GM23338 (cell line): ENCODE measurements around the gene ZNF429. TPM values are rescaled to one million over a fixed set of nuclear protein-coding genes. Genes with fewer than 3 reads are reported as not detected.

Experiments used
- ATAC-seq: fragments of 200-7000 bp; cut with Tn5 transposase; 3 replicates; pipeline ENCODE4 v1.9.1; 2020
- DNase-seq: peaks from one replicate; pipeline ENCODE4 v3.0.0-alpha.2; 2015; ENCODE audit warnings: low spot score
- H2AFZ ChIP-seq: fragments of 200-600 bp; sonication (generic); 2 replicates; pipeline ENCODE4 v1.8.0; 2016; ENCODE audit warnings: antibody characterized with exemption, mild to moderate bottlenecking, moderate library complexity
- H3F3A ChIP-seq: fragments of 200-600 bp; sonication (generic); replicated peaks from 2 replicates; pipeline ENCODE4 v1.8.0; 2017; ENCODE audit warnings: antibody characterized with exemption, mixed run types, low read depth
- H3K27ac ChIP-seq: fragments of 200-600 bp; sonication (generic); 2 replicates; pipeline ENCODE4 v1.6.1; 2016; ENCODE audit warnings: low read depth
- H3K27me3 ChIP-seq: fragments of 200-600 bp; sonication (generic); 2 replicates; pipeline ENCODE4 v1.8.0; 2016; ENCODE audit warnings: mild to moderate bottlenecking, mixed run types, moderate library complexity; ENCODE audit not compliant: insufficient read depth
- H3K36me3 ChIP-seq: fragments of 200-600 bp; sonication (generic); 2 replicates; pipeline ENCODE4 v1.8.0; 2016; ENCODE audit warnings: mild to moderate bottlenecking; ENCODE audit not compliant: insufficient read depth
- H3K4me1 ChIP-seq: fragments of 200-600 bp; sonication (generic); 2 replicates; pipeline ENCODE4 v1.8.0; 2016; ENCODE audit warnings: mild to moderate bottlenecking, moderate library complexity; ENCODE audit not compliant: insufficient read depth
- H3K4me2 ChIP-seq: fragments of 200-600 bp; sonication (generic); 2 replicates; pipeline ENCODE4 v1.7.1; 2017; ENCODE audit warnings: mixed run types
- H3K4me3 ChIP-seq: fragments of 200-600 bp; sonication (generic); 2 replicates; pipeline ENCODE4 v1.6.1; 2016; ENCODE audit warnings: mixed run types
- H3K79me2 ChIP-seq: fragments of 200-600 bp; sonication (generic); replicated peaks from 2 replicates; pipeline ENCODE4 v1.8.0; 2017; ENCODE audit warnings: mild to moderate bottlenecking; ENCODE audit not compliant: insufficient read depth
- H3K9me2 ChIP-seq: fragments of 200-600 bp; sonication (generic); 2 replicates; pipeline ENCODE4 v1.8.0; 2017; ENCODE audit not compliant: insufficient read depth
- H4K20me1 ChIP-seq: fragments of 200-600 bp; sonication (generic); replicated peaks from 2 replicates; pipeline ENCODE4 v1.8.0; 2017; ENCODE audit warnings: mild to moderate bottlenecking; ENCODE audit not compliant: insufficient read depth
- H3K27ac Mint-ChIP-seq: 2 replicates; pipeline ENCODE4 v1.8.0; 2020; ENCODE audit warnings: inconsistent platforms, mild to moderate bottlenecking, moderate library complexity, mixed read lengths
- H3K27me3 Mint-ChIP-seq: 3 replicates; pipeline ENCODE4 v1.8.0; 2022; ENCODE audit warnings: low read depth, mild to moderate bottlenecking, moderate library complexity, mixed read lengths, inconsistent platforms; ENCODE audit not compliant: insufficient read depth, poor library complexity
- H3K36me3 Mint-ChIP-seq: 3 replicates; pipeline ENCODE4 v1.8.0; 2021; ENCODE audit warnings: low read depth, mild to moderate bottlenecking, inconsistent platforms, moderate library complexity, mixed read lengths
- H3K4me1 Mint-ChIP-seq: 3 replicates; pipeline ENCODE4 v1.8.0; 2020; ENCODE audit warnings: mild to moderate bottlenecking, inconsistent platforms, mixed read lengths
- H3K4me3 Mint-ChIP-seq: 3 replicates; pipeline ENCODE4 v1.8.0; 2021; ENCODE audit warnings: moderate library complexity, mild to moderate bottlenecking, inconsistent platforms, mixed read lengths
- H3K9me3 Mint-ChIP-seq: 3 replicates; pipeline ENCODE4 v1.8.0; 2020; ENCODE audit warnings: moderate library complexity, mild to moderate bottlenecking, inconsistent platforms, mixed read lengths
- NANOG ChIP-seq: IDR thresholded peaks from 2 replicates; pipeline ENCODE4 v1.6.1; 2016; ENCODE audit warnings: antibody characterized with exemption, borderline replicate concordance
- ZNF331 ChIP-seq: fragments of 250-450 bp; sonication (Bioruptor Pico); IDR thresholded peaks from 2 replicates; pipeline ENCODE4 v1.5.0; 2020; ENCODE audit warnings: low read depth, mild to moderate bottlenecking, moderate library complexity
- ZNF462 ChIP-seq: fragments of 250-450 bp; sonication (Bioruptor Pico); IDR thresholded peaks from 2 replicates; pipeline ENCODE4 v1.5.0; 2020; ENCODE audit warnings: mild to moderate bottlenecking, moderate library complexity
- polyA plus RNA-seq: library from polyadenylated mRNA; unstranded; fragments of >200 nt; fragmentation: Nextera tagmentation; extraction: Ambion mirVana; gene quantifications from 2 replicates; pipeline ENCODE4 v1.2.1, GENCODE V29; 2016
- total RNA-seq: library from RNA; depleted of rRNA; stranded (reverse); fragments of >200 nt; shearing (Covaris generic); gene quantifications from 2 replicates; pipeline ENCODE4 v1.2.3, GENCODE V29; 2014
- TF ChIP-seq, protein P1 (sequence below), 2 experiments: fragments of 200-600 bp in 1 of 2; sonication (generic) in 1 of 2; conservative IDR thresholded peaks; 2 replicates each; pipeline versions ENCODE4 v1.5.1 to v1.6.1; 2016 to 2017; ENCODE audit warnings: antibody characterized with exemption in 2 of 2, low read depth in 2 of 2, mild to moderate bottlenecking in 2 of 2, moderate library complexity in 1 of 2

The ZNF429 gene
- total and polyA plus RNA-seq, 2 experiments from 2014 or later, result 13.4 to 18.9 TPM

GRCh38 chr19:21483589-21484170 is 21.7 kb upstream of the ZNF429 start:
- Histone ChIP-seq H3K4me3 (peak overlapping the region; percentile 63), H4K20me1 (no peaks in the 10 kb centered on the region; the same call in 1 of the 2 replicates), H3K36me3 (no peaks in the 10 kb centered on the region), H3K4me1 (no peaks in the 10 kb centered on the region), H3K4me2 (peak overlapping the region; percentile 84), H2AFZ (peak overlapping the region; percentile 89), H3K79me2 (peaks cover 15% of the 10 kb centered on the region; the same call in 1 of the 2 replicates), H3F3A (no peaks in the 10 kb centered on the region), H3K27ac (no peak overlapping the region), H3K9me2 (0 out of 2 replicates have a peak, but pooled peaks cover 3% of the 10 kb centered on the region), H3K27me3 (peaks cover 7% of the 10 kb centered on the region)
- Mint-ChIP-seq H3K27me3 (no peaks in the 10 kb centered on the region), H3K4me3 (no peak overlapping the region; the same call in 2 of the 3 replicates), H3K9me3 (peaks cover 52% of the 10 kb centered on the region), H3K36me3 (peaks cover 41% of the 10 kb centered on the region), H3K27ac (no peak overlapping the region), H3K4me1 (no peaks in the 10 kb centered on the region)
- TF ChIP-seq NANOG, result no peak
- no peak for TF ChIP-seq ZNF462 (CRISPR knock-in tag)
- TF ChIP-seq ZNF331 (CRISPR knock-in tag), result no peak
- TF ChIP-seq, protein P1, sequence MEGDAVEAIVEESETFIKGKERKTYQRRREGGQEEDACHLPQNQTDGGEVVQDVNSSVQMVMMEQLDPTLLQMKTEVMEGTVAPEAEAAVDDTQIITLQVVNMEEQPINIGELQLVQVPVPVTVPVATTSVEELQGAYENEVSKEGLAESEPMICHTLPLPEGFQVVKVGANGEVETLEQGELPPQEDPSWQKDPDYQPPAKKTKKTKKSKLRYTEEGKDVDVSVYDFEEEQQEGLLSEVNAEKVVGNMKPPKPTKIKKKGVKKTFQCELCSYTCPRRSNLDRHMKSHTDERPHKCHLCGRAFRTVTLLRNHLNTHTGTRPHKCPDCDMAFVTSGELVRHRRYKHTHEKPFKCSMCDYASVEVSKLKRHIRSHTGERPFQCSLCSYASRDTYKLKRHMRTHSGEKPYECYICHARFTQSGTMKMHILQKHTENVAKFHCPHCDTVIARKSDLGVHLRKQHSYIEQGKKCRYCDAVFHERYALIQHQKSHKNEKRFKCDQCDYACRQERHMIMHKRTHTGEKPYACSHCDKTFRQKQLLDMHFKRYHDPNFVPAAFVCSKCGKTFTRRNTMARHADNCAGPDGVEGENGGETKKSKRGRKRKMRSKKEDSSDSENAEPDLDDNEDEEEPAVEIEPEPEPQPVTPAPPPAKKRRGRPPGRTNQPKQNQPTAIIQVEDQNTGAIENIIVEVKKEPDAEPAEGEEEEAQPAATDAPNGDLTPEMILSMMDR (conservative IDR thresholded peaks at IDR 0.05; ENCODE audit: low read depth in 2 of 2), result peak; percentile 79 to 81
- ATAC-seq, result peak; percentile 91
- peak; percentile 91 for DNase-seq
